ENCODE results near the gene CD84.
A peak's percentile ranks its signal among the peaks of the same experiment; 100 is the strongest.

The CD84 gene

DNA sequence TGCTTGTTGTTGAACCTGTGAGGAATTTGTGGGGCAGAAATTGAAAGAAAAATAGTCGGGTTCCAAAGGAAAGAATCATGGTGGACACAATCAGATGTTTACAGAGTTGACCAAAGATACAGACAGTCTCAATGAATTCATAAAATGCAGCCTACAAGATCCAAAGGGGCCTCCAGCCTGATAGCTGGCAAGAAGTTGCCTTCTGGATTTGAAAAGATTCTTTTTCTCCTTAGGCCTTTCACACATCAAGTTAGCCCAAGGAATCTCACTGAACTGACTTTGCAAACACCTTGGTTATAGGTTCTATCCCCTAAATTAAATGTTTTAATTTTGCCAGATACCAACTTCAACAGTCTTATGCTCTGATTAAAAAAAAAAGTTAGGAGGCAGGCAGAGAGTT is 46.0 kb upstream of the CD84 start:
- H3K4me3 ChIP-seq (ENCODE audit: low read depth, low read length) = no peak overlapping the region
- TF ChIP-seq POLR2A (IDR thresholded peaks at IDR 0.05; ENCODE audit: extremely low read depth, insufficient read length) (no peak), MYC (IDR thresholded peaks at IDR 0.05; ENCODE audit: low read depth, low read length) (no peak)
- TF ChIP-seq, protein P1, sequence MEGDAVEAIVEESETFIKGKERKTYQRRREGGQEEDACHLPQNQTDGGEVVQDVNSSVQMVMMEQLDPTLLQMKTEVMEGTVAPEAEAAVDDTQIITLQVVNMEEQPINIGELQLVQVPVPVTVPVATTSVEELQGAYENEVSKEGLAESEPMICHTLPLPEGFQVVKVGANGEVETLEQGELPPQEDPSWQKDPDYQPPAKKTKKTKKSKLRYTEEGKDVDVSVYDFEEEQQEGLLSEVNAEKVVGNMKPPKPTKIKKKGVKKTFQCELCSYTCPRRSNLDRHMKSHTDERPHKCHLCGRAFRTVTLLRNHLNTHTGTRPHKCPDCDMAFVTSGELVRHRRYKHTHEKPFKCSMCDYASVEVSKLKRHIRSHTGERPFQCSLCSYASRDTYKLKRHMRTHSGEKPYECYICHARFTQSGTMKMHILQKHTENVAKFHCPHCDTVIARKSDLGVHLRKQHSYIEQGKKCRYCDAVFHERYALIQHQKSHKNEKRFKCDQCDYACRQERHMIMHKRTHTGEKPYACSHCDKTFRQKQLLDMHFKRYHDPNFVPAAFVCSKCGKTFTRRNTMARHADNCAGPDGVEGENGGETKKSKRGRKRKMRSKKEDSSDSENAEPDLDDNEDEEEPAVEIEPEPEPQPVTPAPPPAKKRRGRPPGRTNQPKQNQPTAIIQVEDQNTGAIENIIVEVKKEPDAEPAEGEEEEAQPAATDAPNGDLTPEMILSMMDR (IDR thresholded peaks at IDR 0.05; ENCODE audit: low read depth, low read length) = no peak
- TF ChIP-seq, protein P2, sequence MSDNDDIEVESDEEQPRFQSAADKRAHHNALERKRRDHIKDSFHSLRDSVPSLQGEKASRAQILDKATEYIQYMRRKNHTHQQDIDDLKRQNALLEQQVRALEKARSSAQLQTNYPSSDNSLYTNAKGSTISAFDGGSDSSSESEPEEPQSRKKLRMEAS (IDR thresholded peaks at IDR 0.05; ENCODE audit: low read depth, low read length) = no peak
- DNase-seq (ENCODE audit: low read depth) = no peak

GRCh38 chr1:160624464-160624863 is 45.2 kb upstream of the CD84 start:
- no peak for DNase-seq (ENCODE audit: low read depth)
- TF ChIP-seq MYC (IDR thresholded peaks at IDR 0.05; ENCODE audit: low read depth, low read length) (no peak), POLR2A (IDR thresholded peaks at IDR 0.05; ENCODE audit: extremely low read depth, insufficient read length) (no peak)
- TF ChIP-seq, protein P1 (IDR thresholded peaks at IDR 0.05; ENCODE audit: low read depth, low read length) = no peak
- TF ChIP-seq, protein P2 (IDR thresholded peaks at IDR 0.05; ENCODE audit: low read depth, low read length) = no peak
- no peak overlapping the region for H3K4me3 ChIP-seq (ENCODE audit: low read depth, low read length)

DNA sequence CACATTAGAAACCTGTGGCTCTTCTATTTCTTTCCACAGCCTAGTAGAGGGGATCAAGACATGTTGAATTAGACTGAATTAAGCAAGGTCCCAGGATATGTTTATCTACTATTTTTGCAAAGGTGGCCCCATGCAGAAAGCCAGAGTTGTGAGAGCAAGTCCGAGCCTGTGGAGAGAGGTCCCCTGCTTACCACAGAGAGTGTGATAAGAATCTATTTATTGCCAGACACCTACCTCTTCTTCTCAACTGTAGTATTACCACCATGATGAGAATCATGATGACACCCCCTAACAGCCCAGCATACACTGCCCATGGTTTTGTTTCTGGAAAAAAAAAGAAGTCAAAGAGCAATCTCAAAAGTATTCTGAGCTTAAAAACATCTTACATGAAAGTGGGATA is 44.6 kb upstream of the CD84 start:
- DNase-seq (ENCODE audit: low read depth) = peak; percentile 22
- TF ChIP-seq MYC (IDR thresholded peaks at IDR 0.05; ENCODE audit: low read depth, low read length) = no peak
- TF ChIP-seq, protein P2 (IDR thresholded peaks at IDR 0.05; ENCODE audit: low read depth, low read length) = no peak
- no peak overlapping the region for H3K4me3 ChIP-seq (ENCODE audit: low read depth, low read length)

- TF ChIP-seq, protein P1 (IDR thresholded peaks at IDR 0.05; ENCODE audit: low read depth, low read length) = no peak
- TF ChIP-seq POLR2A (IDR thresholded peaks at IDR 0.05; ENCODE audit: extremely low read depth, insufficient read length) (no peak), MYC (IDR thresholded peaks at IDR 0.05; ENCODE audit: low read depth, low read length) (no peak)
- TF ChIP-seq, protein P2 (IDR thresholded peaks at IDR 0.05; ENCODE audit: low read depth, low read length) = no peak
- no peak for DNase-seq (ENCODE audit: low read depth)
- no peak overlapping the region for H3K4me3 ChIP-seq (ENCODE audit: low read depth, low read length)
Measured at GRCh38 chr1:160623227-160623633, 43.9 kb upstream of the CD84 start.

DNA sequence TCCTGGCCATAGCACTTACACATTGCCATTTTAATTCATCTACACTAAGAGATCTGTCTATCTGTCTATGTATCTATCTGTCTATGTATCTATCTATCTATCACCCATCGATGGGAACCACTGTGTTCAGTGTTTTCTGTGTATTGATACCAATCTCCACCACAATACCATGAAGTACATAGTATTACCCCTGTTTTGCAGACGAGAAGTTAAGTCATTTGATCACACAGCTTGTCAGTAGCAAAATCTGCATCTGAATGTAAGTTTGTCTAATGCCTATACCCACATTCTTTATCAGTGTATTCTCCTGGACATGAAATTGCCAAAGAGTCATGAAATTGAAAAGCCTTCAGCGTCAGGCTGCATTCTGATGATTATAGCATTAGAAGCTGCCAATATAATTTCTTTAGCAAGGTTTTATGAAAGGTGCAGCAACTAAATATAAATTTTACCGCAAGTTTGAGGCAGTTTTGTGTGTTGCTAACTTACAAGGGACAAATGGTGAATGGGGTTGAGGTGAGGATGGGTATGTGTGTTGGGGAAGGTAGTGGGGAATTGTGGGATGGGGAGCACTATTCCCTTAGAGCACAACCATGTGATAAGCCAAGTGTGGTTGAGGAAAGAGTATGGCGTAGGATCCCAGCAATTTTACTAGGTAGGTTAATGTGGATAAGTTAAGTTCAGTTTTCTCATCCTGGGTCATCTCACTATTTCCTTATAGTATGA is 43.4 kb upstream of the CD84 start:
- TF ChIP-seq MYC (IDR thresholded peaks at IDR 0.05; ENCODE audit: low read depth, low read length) (no peak), POLR2A (IDR thresholded peaks at IDR 0.05; ENCODE audit: extremely low read depth, insufficient read length) (no peak)
- TF ChIP-seq, protein P2 (IDR thresholded peaks at IDR 0.05; ENCODE audit: low read depth, low read length) = no peak
- TF ChIP-seq, protein P1 (IDR thresholded peaks at IDR 0.05; ENCODE audit: low read depth, low read length) = no peak
- H3K4me3 ChIP-seq (ENCODE audit: low read depth, low read length) = no peak overlapping the region
- DNase-seq (ENCODE audit: low read depth) = no peak

DNA sequence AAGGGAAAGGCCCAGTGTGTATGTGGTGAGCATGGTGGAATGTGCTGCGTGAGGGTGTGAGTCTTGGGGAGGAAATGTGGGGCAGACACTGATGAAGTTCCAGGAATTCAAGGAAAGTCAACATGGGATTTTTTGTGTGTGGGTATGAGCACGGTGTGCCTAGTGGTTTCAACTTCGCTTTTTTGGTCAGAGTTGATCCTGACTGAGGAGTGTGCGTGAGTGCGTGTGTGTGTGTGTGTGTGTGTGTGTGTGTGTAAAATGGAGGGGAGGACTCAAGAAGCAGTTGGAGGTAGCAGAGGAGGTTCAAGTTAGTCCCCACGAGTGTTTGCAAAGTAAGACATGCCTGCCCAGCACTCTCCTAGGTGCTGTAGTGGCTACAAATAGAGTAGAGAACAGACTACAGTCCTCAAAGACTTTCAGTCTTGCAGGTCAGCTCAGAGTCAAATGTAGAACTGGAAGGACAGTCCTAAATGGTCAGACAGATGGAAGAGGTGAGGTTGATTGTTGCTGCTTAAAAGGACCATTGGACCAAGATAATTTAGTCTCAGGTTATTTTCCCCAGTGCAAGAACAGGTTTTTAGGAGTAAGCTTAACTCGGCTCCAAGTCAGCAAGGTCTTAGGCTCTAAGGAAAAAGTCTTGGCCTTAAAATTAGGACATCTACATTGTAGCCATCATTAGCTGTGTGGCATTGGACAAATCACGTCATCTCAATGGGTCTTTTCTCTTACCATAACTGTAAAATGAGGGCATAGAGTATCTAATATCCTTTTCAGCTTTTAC is 42.5 kb upstream of the CD84 start:
- no peak for DNase-seq (ENCODE audit: low read depth)
- TF ChIP-seq POLR2A (IDR thresholded peaks at IDR 0.05; ENCODE audit: extremely low read depth, insufficient read length) = no peak
- no peak for TF ChIP-seq MYC (IDR thresholded peaks at IDR 0.05; ENCODE audit: low read depth, low read length)
- TF ChIP-seq, protein P2 (IDR thresholded peaks at IDR 0.05; ENCODE audit: low read depth, low read length) = no peak
- TF ChIP-seq, protein P1 (IDR thresholded peaks at IDR 0.05; ENCODE audit: low read depth, low read length) = no peak
- H3K4me3 ChIP-seq (ENCODE audit: low read depth, low read length) = no peak overlapping the region
